Progenitor cell of endocrine pancreas (in vitro differentiated cells): ENCODE measurements around the gene MCRIP2. TPM values are rescaled to one million over a fixed set of nuclear protein-coding genes. Genes with fewer than 3 reads are reported as not detected.

Source experiments
- DNase-seq: peaks from one replicate; pipeline ENCODE4 v3.0.0; 2021; ENCODE audit warnings: low spot score; ENCODE audit not compliant: unreplicated experiment
- H3K27ac Mint-ChIP-seq: 2 replicates; pipeline ENCODE4 v1.8.0; 2021; ENCODE audit warnings: mild to moderate bottlenecking, moderate library complexity, mixed read lengths
- H3K27me3 Mint-ChIP-seq: 2 replicates; pipeline ENCODE4 v1.8.0; 2021; ENCODE audit warnings: mixed read lengths
- H3K36me3 Mint-ChIP-seq: 2 replicates; pipeline ENCODE4 v1.8.0; 2022; ENCODE audit warnings: mixed read lengths; ENCODE audit not compliant: insufficient read depth
- H3K4me1 Mint-ChIP-seq: 2 replicates; pipeline ENCODE4 v1.8.0; 2021; ENCODE audit warnings: low read depth, mixed read lengths
- H3K4me3 Mint-ChIP-seq: 2 replicates; pipeline ENCODE4 v1.8.0; 2021; ENCODE audit warnings: low read depth, mild to moderate bottlenecking, moderate library complexity, mixed read lengths
- H3K9me3 Mint-ChIP-seq: 2 replicates; pipeline ENCODE4 v1.8.0; 2021; ENCODE audit warnings: low read depth, mixed read lengths
- CTCF ChIP-seq: fragments of 200-600 bp; sonication (generic); IDR thresholded peaks from one replicate; pipeline ENCODE4 v1.5.0; 2021; ENCODE audit warnings: antibody characterized with exemption, mild to moderate bottlenecking; ENCODE audit not compliant: unreplicated experiment
- total RNA-seq: library from RNA; stranded (reverse); gene quantifications from 2 replicates; pipeline ENCODE4 v1.2.1, GENCODE V29; 2021

MCRIP2 gene
- total RNA-seq, 1 donor from 2014 or later, result 31.4 TPM

- H3K27me3 Mint-ChIP-seq, result peaks cover 4% of the 10 kb centered on the region
- no peak for TF ChIP-seq CTCF
- no peaks in the 10 kb centered on the region for H3K9me3 Mint-ChIP-seq
- no peaks in the 10 kb centered on the region for H3K4me1 Mint-ChIP-seq
- DNase-seq, result no peak
- H3K36me3 Mint-ChIP-seq, result no peaks in the 10 kb centered on the region
- H3K27ac Mint-ChIP-seq, result no peak overlapping the region
- no peak overlapping the region for H3K4me3 Mint-ChIP-seq
Observed at GRCh38 chr16:674214-674881, 32.7 kb downstream of the MCRIP2 start.

- no peaks in the 10 kb centered on the region for H3K9me3 Mint-ChIP-seq
- no peaks in the 10 kb centered on the region for H3K36me3 Mint-ChIP-seq
- H3K27me3 Mint-ChIP-seq, result peaks cover 4% of the 10 kb centered on the region
- peak within 1 kb of the TSS; percentile 24 for H3K4me3 Mint-ChIP-seq
- no peak for DNase-seq
- H3K27ac Mint-ChIP-seq, result no peak within 1 kb of the TSS
- no peak for TF ChIP-seq CTCF
- no peaks in the 10 kb centered on the region for H3K4me1 Mint-ChIP-seq
Observed at GRCh38 chr16:674968-675883, 33.6 kb downstream of the MCRIP2 start, which contains the start of gene RHBDL1. TSS of gene RHBDL1 (plus strand) at chr16:675671. CDS start at chr16:675791, 120 bp downstream.

- no peak for TF ChIP-seq CTCF
- Mint-ChIP-seq H3K27me3 (peaks cover 4% of the 10 kb centered on the region), H3K36me3 (no peaks in the 10 kb centered on the region), H3K9me3 (no peaks in the 10 kb centered on the region), H3K4me3 (no peak overlapping the region), H3K27ac (no peak overlapping the region), H3K4me1 (peaks cover 2% of the 10 kb centered on the region)
- no peak for DNase-seq
Observed at GRCh38 chr16:675884-676564, 34.4 kb downstream of the MCRIP2 start.

- no peaks in the 10 kb centered on the region for H3K36me3 Mint-ChIP-seq
- no peak overlapping the region for H3K27ac Mint-ChIP-seq
- H3K4me3 Mint-ChIP-seq, result no peak overlapping the region
- no peaks in the 10 kb centered on the region for H3K9me3 Mint-ChIP-seq
- TF ChIP-seq CTCF, result no peak
- H3K4me1 Mint-ChIP-seq, result peaks cover 5% of the 10 kb centered on the region
- H3K27me3 Mint-ChIP-seq, result peaks cover 4% of the 10 kb centered on the region
- DNase-seq, result no peak
Observed at GRCh38 chr16:676565-676902, 34.9 kb downstream of the MCRIP2 start.

- no peak for TF ChIP-seq CTCF
- H3K9me3 Mint-ChIP-seq, result no peaks in the 10 kb centered on the region
- peaks cover 4% of the 10 kb centered on the region for H3K27me3 Mint-ChIP-seq
- peaks cover 6% of the 10 kb centered on the region for H3K4me1 Mint-ChIP-seq
- no peak overlapping the region for H3K4me3 Mint-ChIP-seq
- H3K27ac Mint-ChIP-seq, result no peak overlapping the region
- no peak for DNase-seq
- H3K36me3 Mint-ChIP-seq, result peaks cover 3% of the 10 kb centered on the region
Observed at GRCh38 chr16:676913-677312, 35.3 kb downstream of the MCRIP2 start.
